ENCODE results near the gene KIAA1958.

GRCh38 chr9:112620388-112620787, 133.8 kb downstream of the KIAA1958 start:
- TF ChIP-seq POLR2A (IDR thresholded peaks at IDR 0.05) (no peak), CTCF (IDR thresholded peaks at IDR 0.05) (no peak)

Data from esophagus squamous epithelium (tissue), 4 donors.